Spleen (tissue), 11 donors: ENCODE measurements around the gene A2ML1. TPM values are rescaled to one million over a fixed set of nuclear protein-coding genes. Genes with fewer than 3 reads are reported as not detected.
"Not testable (repeated sequence)": the region's sequence is repeated elsewhere in the genome, so short reads cannot be mapped to it uniquely, and the experiment has no call there.

Experiments
- DNase-seq: peaks from one replicate; pipeline ENCODE4 v3.0.0-alpha.2; 2020
- H3K27ac ChIP-seq, 8 donors: fragments of 200-600 bp; sonication (generic) in 7 of 8; 1 replicate in 4 of 8; 2 replicates in 4 of 8; pipeline versions ENCODE4 v1.5.0 to v1.8.0; 2016 to 2021; ENCODE audit warnings: inconsistent platforms in 4 of 8, mild to moderate bottlenecking in 4 of 8, moderate library complexity in 1 of 8
- H3K27me3 ChIP-seq, 7 donors: fragments of 200-600 bp; sonication (generic) in 6 of 7; replicated peaks in 1 of 7; 1 replicate in 4 of 7; 2 replicates in 3 of 7; pipeline versions ENCODE4 v1.5.0 to v1.8.0; 2016 to 2021; ENCODE audit warnings: inconsistent platforms in 3 of 7, mild to moderate bottlenecking in 1 of 7
- H3K36me3 ChIP-seq, 6 donors: fragments of 200-600 bp; sonication (generic) in 5 of 6; 1 replicate in 4 of 6; 2 replicates in 2 of 6; pipeline versions ENCODE4 v1.5.0 to v1.8.0; 2016 to 2021; ENCODE audit warnings: inconsistent platforms in 2 of 6
- H3K4me1 ChIP-seq, 6 donors: fragments of 200-600 bp; sonication (generic) in 5 of 6; 1 replicate in 3 of 6; 2 replicates in 3 of 6; pipeline versions ENCODE4 v1.5.0 to v1.8.0; 2016 to 2021; ENCODE audit warnings: inconsistent platforms in 3 of 6
- H3K4me3 ChIP-seq, 8 donors: fragments of 200-600 bp; sonication (generic) in 7 of 8; 1 replicate in 4 of 8; 2 replicates in 4 of 8; pipeline versions ENCODE4 v1.5.0 to v1.8.0; 2016 to 2021; ENCODE audit warnings: inconsistent platforms in 4 of 8, mild to moderate bottlenecking in 4 of 8, moderate library complexity in 2 of 8
- H3K9me3 ChIP-seq, 8 donors: fragments of 200-600 bp; sonication (generic) in 7 of 8; 1 replicate in 4 of 8; 2 replicates in 4 of 8; pipeline versions ENCODE4 v1.5.0 to v1.8.0; 2016 to 2021; ENCODE audit warnings: inconsistent platforms in 4 of 8
- POLR2A ChIP-seq, 3 donors: fragments of 450-650 bp; IDR thresholded peaks; one replicate each; pipeline ENCODE4 v1.5.1; 2017; ENCODE audit warnings: antibody characterized with exemption in 3 of 3, mild to moderate bottlenecking in 1 of 3
- POLR2AphosphoS5 ChIP-seq, 3 donors: sonication (generic); formaldehyde crosslinking; IDR thresholded peaks; one replicate each; pipeline ENCODE4 v1.5.1; 2017; ENCODE audit warnings: antibody characterized with exemption in 3 of 3
- WGBS, 5 donors: extraction: QIAGEN DNeasy Blood & Tissue Kit in 3 of 5; methylation state at CpG; one replicate each; pipeline versions ENCODE4 v1.1.5 to v1.1.7; 2013 to 2018; 5-methylcytosine and 5-hydroxymethylcytosine counted together
- intact Hi-C: fragments of 100-400 bp; cut with DNase I; formaldehyde crosslinking; loops from one replicate; pipeline ENCODE4 v1.15.0; 2023; ENCODE audit warnings: low total_unique reads
- polyA plus RNA-seq, 3 donors: library from polyadenylated mRNA; stranded (reverse); fragments of 200-250 nt; gene quantifications; one replicate each; pipeline ENCODE4 v1.2.1, GENCODE V29; 2013
- total RNA-seq, 7 donors: library from RNA; depleted of rRNA in 3 of 7; stranded (reverse); fragments of >200 nt in 3 of 7; fragmentation: NEBNext Ultra II Directional in 4 of 7; extraction: Animal tissue kit (Norgen Biotek cat#: 25700) in 4 of 7; gene quantifications; one replicate each; pipeline versions ENCODE4 v1.1.0 to v1.2.1, GENCODE V29; 2016 to 2021
- TF ChIP-seq, protein P1 (sequence below), 11 experiments: fragments of 200-600 bp in 7 of 11; fragments of 450-650 bp in 4 of 11; sonication (generic) in 4 of 11; IDR thresholded peaks in 8 of 11; conservative IDR thresholded peaks in 3 of 11; 1 replicate in 7 of 11; 2 replicates in 4 of 11; pipeline versions ENCODE4 v1.4.0 to v1.8.0; 2016 to 2021; ENCODE audit warnings: antibody characterized with exemption in 11 of 11, inconsistent platforms in 4 of 11, mild to moderate bottlenecking in 1 of 11
- donor health status: healthy with polysubstance abuse.
- donor health status: DM: no; HTN: no; CAD: no; lungs with moderate emphysema.
- donor health status: DM: no; HTN: no; CAD: no.
- donor health status: Bipolar disorder and iron deficiency.
- donor health status: healthy.
- donor health status: DM: no; HTN: no; CAD: no.
- donor health status: DM: yes; HTN: yes; CAD: no.

The A2ML1 gene
- total and polyA plus RNA-seq, 10 donors = 0.02 to 0.22 (median 0.02) TPM; not detected in 7

DNA sequence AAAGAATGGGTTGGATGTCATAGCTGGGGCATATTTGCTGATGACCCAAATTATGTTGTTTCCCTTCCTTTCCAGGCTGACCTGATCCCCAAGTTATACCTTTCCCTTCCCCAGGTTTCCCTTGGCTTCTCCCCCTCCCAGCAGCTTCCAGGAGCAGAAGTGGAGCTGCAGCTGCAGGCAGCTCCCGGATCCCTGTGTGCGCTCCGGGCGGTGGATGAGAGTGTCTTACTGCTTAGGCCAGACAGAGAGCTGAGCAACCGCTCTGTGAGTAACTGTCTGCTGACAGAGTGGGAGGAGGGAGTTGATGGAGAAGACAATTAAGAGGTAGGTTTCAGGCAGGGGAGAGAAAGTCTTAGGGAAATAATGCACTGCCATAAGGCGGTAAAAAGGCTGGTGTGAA is 25.0 kb downstream of the A2ML1 start:
- H3K4me1 ChIP-seq = peaks cover 0 to 9% (median 0%) of the 10 kb centered on the region in 6 donors
- intact Hi-C loops = no loop called here
- WGBS, 5 donors = 89 to 94% (median 92%) methylated on average over 6 of the region's 6 CpGs
- no peaks in the 10 kb centered on the region for H3K9me3 ChIP-seq
- DNase-seq = no peak
- H3K27ac ChIP-seq = no peak overlapping the region
- TF ChIP-seq POLR2A (IDR thresholded peaks at IDR 0.05) (no peak), POLR2AphosphoS5 (IDR thresholded peaks at IDR 0.05) (no peak)
- TF ChIP-seq, protein P1, sequence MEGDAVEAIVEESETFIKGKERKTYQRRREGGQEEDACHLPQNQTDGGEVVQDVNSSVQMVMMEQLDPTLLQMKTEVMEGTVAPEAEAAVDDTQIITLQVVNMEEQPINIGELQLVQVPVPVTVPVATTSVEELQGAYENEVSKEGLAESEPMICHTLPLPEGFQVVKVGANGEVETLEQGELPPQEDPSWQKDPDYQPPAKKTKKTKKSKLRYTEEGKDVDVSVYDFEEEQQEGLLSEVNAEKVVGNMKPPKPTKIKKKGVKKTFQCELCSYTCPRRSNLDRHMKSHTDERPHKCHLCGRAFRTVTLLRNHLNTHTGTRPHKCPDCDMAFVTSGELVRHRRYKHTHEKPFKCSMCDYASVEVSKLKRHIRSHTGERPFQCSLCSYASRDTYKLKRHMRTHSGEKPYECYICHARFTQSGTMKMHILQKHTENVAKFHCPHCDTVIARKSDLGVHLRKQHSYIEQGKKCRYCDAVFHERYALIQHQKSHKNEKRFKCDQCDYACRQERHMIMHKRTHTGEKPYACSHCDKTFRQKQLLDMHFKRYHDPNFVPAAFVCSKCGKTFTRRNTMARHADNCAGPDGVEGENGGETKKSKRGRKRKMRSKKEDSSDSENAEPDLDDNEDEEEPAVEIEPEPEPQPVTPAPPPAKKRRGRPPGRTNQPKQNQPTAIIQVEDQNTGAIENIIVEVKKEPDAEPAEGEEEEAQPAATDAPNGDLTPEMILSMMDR (IDR thresholded peaks at IDR 0.05 in 8 of 11, conservative IDR thresholded peaks at IDR 0.05 in 3 of 11) = no peak
- peaks cover 0 to 4% (median 0%) of the 10 kb centered on the region in 7 donors for H3K27me3 ChIP-seq
- H3K36me3 ChIP-seq = no peaks in the 10 kb centered on the region
- H3K4me3 ChIP-seq = no peak overlapping the region

- Histone ChIP-seq H3K36me3 (no peaks in the 10 kb centered on the region), H3K9me3 (no peaks in the 10 kb centered on the region), H3K27ac (no peak overlapping the region), H3K4me1 (peaks cover 0 to 3% (median 0%) of the 10 kb centered on the region in 6 donors), H3K27me3 (peaks cover 0 to 4% (median 0%) of the 10 kb centered on the region in 7 donors), H3K4me3 (no peak overlapping the region)
- TF ChIP-seq POLR2A (IDR thresholded peaks at IDR 0.05) (no peak), POLR2AphosphoS5 (IDR thresholded peaks at IDR 0.05) (no peak)
- TF ChIP-seq, protein P1 (IDR thresholded peaks at IDR 0.05 in 8 of 11, conservative IDR thresholded peaks at IDR 0.05 in 3 of 11) = no peak
- no peak for DNase-seq
- intact Hi-C loops = no loop called here
- 49 to 73% (median 57%) methylated on average over 5 of the region's 5 CpGs for WGBS, 5 donors
These were observed 27.5 kb downstream of the A2ML1 start for GRCh38 chr12:8849876-8850275.

- H3K9me3 ChIP-seq = no peaks in the 10 kb centered on the region
- WGBS, 5 donors = 53 to 66% (median 59%) methylated on average over 7 of the region's 7 CpGs
- TF ChIP-seq POLR2A (IDR thresholded peaks at IDR 0.05) (no peak), POLR2AphosphoS5 (IDR thresholded peaks at IDR 0.05) (no peak)
- TF ChIP-seq, protein P1 (IDR thresholded peaks at IDR 0.05 in 8 of 11, conservative IDR thresholded peaks at IDR 0.05 in 3 of 11) = no peak
- no peaks in the 10 kb centered on the region for H3K36me3 ChIP-seq
- intact Hi-C loops = no loop called here
- H3K27me3 ChIP-seq = peaks cover 0 to 4% (median 0%) of the 10 kb centered on the region in 7 donors
- H3K4me1 ChIP-seq = no peaks in the 10 kb centered on the region
- DNase-seq = no peak
- no peak overlapping the region for H3K4me3 ChIP-seq
- no peak overlapping the region for H3K27ac ChIP-seq
These were observed 29.7 kb downstream of the A2ML1 start for GRCh38 chr12:8852119-8852518.

DNA sequence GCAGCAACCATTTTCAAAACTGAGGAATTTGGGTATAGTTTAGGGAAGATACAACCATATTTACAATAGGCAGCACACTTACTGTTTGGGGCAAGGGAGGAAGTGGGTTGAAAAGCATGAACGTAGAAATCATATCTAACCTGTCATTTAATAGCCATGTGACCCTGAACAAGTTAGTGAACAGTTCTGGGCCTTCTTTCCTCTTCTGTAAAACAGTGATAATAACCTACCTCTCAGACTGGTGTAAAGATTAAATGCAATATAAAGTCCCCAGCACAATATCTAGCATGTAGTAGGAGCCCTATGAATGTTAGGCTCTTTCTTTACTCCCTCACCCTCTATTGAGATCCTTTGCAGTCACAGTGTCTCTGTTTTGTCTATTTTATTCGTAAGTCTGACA is 33.5 kb downstream of the A2ML1 start:
- Histone ChIP-seq H3K4me3 (no peak overlapping the region), H3K36me3 (no peaks in the 10 kb centered on the region), H3K27me3 (no peaks in the 10 kb centered on the region), H3K4me1 (no peaks in the 10 kb centered on the region), H3K27ac (no peak overlapping the region), H3K9me3 (no peaks in the 10 kb centered on the region)
- intact Hi-C loops = no loop called here
- TF ChIP-seq POLR2AphosphoS5 (IDR thresholded peaks at IDR 0.05) (no peak), POLR2A (IDR thresholded peaks at IDR 0.05) (no peak)
- TF ChIP-seq, protein P1 (IDR thresholded peaks at IDR 0.05 in 8 of 11, conservative IDR thresholded peaks at IDR 0.05 in 3 of 11) = no peak
- 41 to 48% (median 44%) methylated on average over 2 of the region's 2 CpGs for WGBS, 5 donors
- DNase-seq = no peak

- H3K36me3 ChIP-seq, DNase-seq, H3K27me3 ChIP-seq, H3K4me1 ChIP-seq, H3K27ac ChIP-seq, H3K9me3 ChIP-seq, H3K4me3 ChIP-seq, intact Hi-C loops: not testable (repeated sequence)
- 86 to 96% (median 87%) methylated on average over 4 of the region's 4 CpGs for WGBS, 5 donors
These were observed 37.0 kb downstream of the A2ML1 start for GRCh38 chr12:8859448-8859847.
